ENCODE data around the gene DNAH8. TPM values are rescaled to one million over a fixed set of nuclear protein-coding genes. Genes with fewer than 3 reads are reported as not detected.

DNAH8 gene
- total and polyA plus RNA-seq, 9 donors, result 0.58 to 4.3 (median 1.5) TPM

DNA sequence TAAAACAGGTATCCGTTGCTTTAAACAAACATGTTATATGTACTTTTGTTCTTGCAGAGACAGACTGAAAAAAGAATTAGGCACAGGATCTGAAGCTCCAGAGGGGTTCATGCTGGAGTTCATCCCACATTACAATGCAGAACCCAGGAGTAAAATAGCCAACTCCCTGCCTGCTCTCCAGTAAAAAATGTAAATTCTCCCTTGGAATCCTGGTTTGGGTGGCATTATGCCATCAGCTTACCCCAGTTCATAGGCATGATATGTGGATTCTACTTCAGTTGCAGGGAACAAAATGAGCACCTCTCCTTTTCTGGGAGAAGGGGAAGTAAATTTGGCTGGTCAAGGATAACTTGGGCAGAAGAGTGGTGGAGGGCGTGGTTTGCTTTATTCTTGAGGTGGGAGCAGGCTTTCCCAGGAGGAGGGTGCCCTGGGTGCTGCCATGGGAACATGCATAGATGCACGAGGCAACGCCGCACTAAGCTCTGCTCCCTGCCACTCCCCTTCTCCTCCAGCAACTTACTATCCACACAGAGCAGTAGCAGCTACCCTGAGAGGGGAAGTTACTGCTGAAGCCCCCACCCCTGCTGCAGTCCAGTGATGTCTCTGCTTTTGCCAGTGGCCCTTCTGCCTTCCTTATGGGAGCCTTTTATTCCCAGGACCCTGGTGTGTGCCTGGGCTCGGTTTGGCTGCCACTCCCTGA lies 261.8 kb downstream of the DNAH8 start:
- no peaks in the 10 kb centered on the region for H3K9me3 ChIP-seq (replicated peaks; ENCODE audit: control insufficient read depth, low read depth, low read length)
- H3K27ac ChIP-seq (ENCODE audit: low read length), result no peak overlapping the region
- H3K27me3 ChIP-seq (ENCODE audit: control insufficient read depth, insufficient read depth, low read length), result peaks cover 2% of the 10 kb centered on the region
- H3K4me3 ChIP-seq (ENCODE audit: low read length), result no peak overlapping the region
- no peaks in the 10 kb centered on the region for H3K4me1 ChIP-seq (ENCODE audit: control insufficient read depth, insufficient read depth, low read length)
- no peak for DNase-seq
- no peaks in the 10 kb centered on the region for H3K36me3 ChIP-seq (ENCODE audit: control insufficient read depth, insufficient read depth, low read length)
- WGBS (ENCODE audit: insufficient coverage), result 13% methylated on average over 1 of the region's 6 CpGs

DNA sequence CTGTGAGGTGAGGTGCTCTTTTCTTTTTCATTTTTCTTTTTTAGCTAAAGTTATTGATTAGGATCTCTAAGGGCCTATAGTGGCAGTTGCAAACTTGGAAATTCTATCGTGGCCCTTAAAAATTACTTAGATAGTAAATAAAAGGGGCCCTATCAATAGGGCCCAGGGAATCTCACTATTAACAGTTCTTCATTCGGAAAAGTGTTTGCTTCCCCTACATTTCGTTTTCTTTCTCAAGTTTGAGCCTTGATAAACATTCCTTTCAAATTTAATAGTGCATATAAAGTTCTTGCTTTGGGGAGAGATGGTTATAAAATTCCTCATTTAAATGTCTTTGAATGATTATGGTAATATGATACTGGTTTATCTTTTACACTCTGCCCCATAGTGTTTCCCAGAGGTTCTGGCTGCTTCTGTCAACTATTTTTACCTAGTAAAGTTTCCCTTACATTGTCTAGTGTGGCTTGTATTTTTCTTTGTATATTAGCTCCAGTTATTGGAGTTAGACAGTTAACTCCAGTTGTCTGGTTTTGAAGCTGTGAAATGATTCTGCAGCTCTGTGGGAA lies 263.1 kb downstream of the DNAH8 start:
- WGBS (ENCODE audit: insufficient coverage), result no CpG with 5 or more reads among the region's 3 CpGs
- H3K9me3 ChIP-seq (replicated peaks; ENCODE audit: control insufficient read depth, low read depth, low read length), result no peaks in the 10 kb centered on the region

DNA sequence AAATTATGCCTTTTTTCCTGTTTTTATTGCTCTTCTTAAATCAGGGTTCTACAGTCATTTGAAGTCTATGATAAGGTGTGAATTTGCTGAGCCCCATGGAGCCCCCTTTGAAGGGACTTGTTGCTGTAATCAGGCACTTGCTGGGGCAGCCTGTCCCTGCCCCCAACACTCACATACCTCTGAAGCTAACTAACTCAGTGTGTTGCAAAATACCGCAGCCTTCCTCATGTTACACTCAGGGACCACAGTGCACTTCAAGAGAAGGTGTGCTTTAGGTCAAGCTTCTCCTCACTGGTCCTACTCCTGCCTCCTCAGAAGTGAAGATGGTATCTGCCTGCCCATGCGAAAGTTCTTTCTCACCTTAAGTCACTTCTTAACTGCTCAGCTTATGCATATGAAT lies 267.4 kb downstream of the DNAH8 start:
- Histone ChIP-seq H3K27ac (ENCODE audit: low read length) (no peak overlapping the region), H3K27me3 (ENCODE audit: control insufficient read depth, insufficient read depth, low read length) (peaks cover 7% of the 10 kb centered on the region), H3K36me3 (ENCODE audit: control insufficient read depth, insufficient read depth, low read length) (no peaks in the 10 kb centered on the region), H3K9me3 (replicated peaks; ENCODE audit: control insufficient read depth, low read depth, low read length) (no peaks in the 10 kb centered on the region), H3K4me3 (ENCODE audit: low read length) (no peak overlapping the region), H3K4me1 (ENCODE audit: control insufficient read depth, insufficient read depth, low read length) (no peaks in the 10 kb centered on the region)
- 14% methylated on average over 1 of the region's 2 CpGs for WGBS (ENCODE audit: insufficient coverage)
- no peak for DNase-seq

More for the DNA sequence above, 263.1 kb downstream of the DNAH8 start:
- Histone ChIP-seq H3K4me1 (ENCODE audit: control insufficient read depth, insufficient read depth, low read length) (no peaks in the 10 kb centered on the region), H3K27ac (ENCODE audit: low read length) (no peak overlapping the region), H3K27me3 (ENCODE audit: control insufficient read depth, insufficient read depth, low read length) (peaks cover 4% of the 10 kb centered on the region), H3K36me3 (ENCODE audit: control insufficient read depth, insufficient read depth, low read length) (no peaks in the 10 kb centered on the region), H3K4me3 (ENCODE audit: low read length) (no peak overlapping the region)
- DNase-seq, result no peak

DNA sequence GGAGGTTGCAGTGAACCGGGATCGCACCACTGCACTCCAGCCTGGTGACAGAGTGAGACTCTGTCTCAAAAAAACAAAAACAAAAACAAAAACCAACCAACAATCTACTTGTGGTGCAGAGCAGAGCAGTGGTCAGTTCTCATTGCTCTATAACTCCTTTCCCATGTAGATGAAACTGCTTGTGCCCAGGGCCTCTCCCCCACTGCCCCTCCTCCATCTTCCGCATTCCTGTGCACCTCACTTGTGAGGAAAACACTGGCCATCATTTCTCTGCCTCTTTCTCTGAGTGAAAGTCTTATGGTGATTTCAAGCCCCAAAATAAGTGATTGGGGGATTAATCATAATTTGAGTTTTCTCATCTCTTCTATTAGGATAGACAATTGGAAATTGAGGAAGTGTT lies 269.6 kb downstream of the DNAH8 start:
- Histone ChIP-seq H3K9me3 (replicated peaks; ENCODE audit: control insufficient read depth, low read depth, low read length) (no peaks in the 10 kb centered on the region), H3K36me3 (ENCODE audit: control insufficient read depth, insufficient read depth, low read length) (no peaks in the 10 kb centered on the region), H3K4me3 (ENCODE audit: low read length) (no peak overlapping the region), H3K4me1 (ENCODE audit: control insufficient read depth, insufficient read depth, low read length) (no peaks in the 10 kb centered on the region), H3K27me3 (ENCODE audit: control insufficient read depth, insufficient read depth, low read length) (peaks cover 8% of the 10 kb centered on the region), H3K27ac (ENCODE audit: low read length) (no peak overlapping the region)
- WGBS (ENCODE audit: insufficient coverage), result no CpG with 5 or more reads among the region's 3 CpGs
- DNase-seq, result no peak

DNA sequence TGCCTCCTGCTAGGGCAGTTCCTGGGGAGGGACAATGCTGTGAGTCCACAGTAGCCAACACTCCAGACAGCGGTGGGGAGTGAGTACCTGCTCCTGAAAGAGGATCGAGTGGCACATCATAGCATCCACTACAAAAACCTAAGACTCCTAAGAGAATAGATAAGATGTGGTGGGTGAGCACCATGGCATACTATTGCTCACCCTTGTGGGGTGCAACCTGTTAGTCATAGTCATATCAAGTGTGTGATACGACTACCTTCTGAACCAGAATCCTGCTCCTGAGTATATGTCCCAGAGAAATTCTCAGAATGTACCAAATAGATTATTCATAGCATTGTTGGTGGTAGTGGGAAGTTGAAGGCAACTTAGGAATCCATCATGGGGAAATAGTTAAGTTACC lies 270.7 kb downstream of the DNAH8 start:
- no peaks in the 10 kb centered on the region for H3K9me3 ChIP-seq (replicated peaks; ENCODE audit: control insufficient read depth, low read depth, low read length)
- no CpG with 5 or more reads among the region's 3 CpGs for WGBS (ENCODE audit: insufficient coverage)
- no peak overlapping the region for H3K4me3 ChIP-seq (ENCODE audit: low read length)
- H3K36me3 ChIP-seq (ENCODE audit: control insufficient read depth, insufficient read depth, low read length), result no peaks in the 10 kb centered on the region
- no peak for DNase-seq
- H3K27ac ChIP-seq (ENCODE audit: low read length), result no peak overlapping the region
- H3K4me1 ChIP-seq (ENCODE audit: control insufficient read depth, insufficient read depth, low read length), result no peaks in the 10 kb centered on the region
- peaks cover 8% of the 10 kb centered on the region for H3K27me3 ChIP-seq (ENCODE audit: control insufficient read depth, insufficient read depth, low read length)

DNA sequence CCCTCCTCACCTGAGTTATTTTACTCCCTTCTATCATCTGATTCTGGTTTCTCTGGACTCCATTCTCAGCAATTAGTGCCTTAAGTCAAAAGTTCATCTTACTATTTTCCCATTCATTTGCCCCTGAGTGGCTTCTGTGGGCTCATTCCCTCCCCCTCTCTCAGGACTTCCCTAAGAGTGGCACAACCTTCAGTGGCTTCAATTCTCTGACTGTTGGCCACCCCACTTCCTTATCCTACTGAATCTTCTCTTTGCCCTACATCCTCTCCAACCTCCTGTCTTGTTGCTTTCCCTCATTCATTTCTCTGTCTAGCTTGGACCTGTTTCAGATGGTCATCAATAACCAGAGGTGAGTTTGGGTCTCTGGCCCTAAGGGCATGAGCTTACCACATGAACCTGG lies 272.4 kb downstream of the DNAH8 start:
- peaks cover 6% of the 10 kb centered on the region for H3K27me3 ChIP-seq (ENCODE audit: control insufficient read depth, insufficient read depth, low read length)
- no peak for DNase-seq
- no peaks in the 10 kb centered on the region for H3K9me3 ChIP-seq (replicated peaks; ENCODE audit: control insufficient read depth, low read depth, low read length)
- no peaks in the 10 kb centered on the region for H3K4me1 ChIP-seq (ENCODE audit: control insufficient read depth, insufficient read depth, low read length)
- H3K27ac ChIP-seq (ENCODE audit: low read length), result no peak overlapping the region
- H3K36me3 ChIP-seq (ENCODE audit: control insufficient read depth, insufficient read depth, low read length), result no peaks in the 10 kb centered on the region
- H3K4me3 ChIP-seq (ENCODE audit: low read length), result no peak overlapping the region

DNA sequence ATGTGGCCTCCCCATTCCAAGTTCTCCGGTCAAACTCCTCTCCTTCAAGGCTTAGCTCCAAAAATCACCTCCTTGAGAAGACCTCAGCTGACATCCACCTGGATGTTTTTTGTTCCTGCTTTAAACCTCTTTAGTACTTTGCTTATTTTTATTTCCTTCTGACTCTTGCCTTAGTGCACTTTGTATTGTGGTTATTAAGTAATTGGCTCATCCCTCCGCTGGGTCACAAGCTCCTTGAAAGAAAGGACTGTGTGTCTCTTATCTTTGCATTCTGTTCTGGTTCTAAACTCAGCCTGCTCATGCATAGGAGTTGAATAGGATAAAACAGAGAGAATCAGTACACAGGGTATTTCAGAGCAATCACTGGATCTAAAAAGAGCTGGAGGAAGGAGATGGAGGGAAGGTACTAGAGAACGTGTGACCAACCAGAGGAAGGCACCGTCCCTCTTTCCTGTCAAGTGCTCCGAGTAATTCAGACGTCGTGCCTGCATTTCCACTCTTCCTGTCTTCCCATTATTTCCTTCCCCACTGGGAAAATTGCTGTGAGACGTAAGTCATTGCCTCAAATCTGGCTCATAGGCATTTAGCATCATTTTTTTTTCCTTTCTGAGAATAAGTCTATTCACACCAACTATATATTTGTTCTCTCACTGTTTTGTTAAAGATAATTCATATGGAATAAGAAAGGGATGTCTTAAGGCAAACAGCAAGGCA lies 273.8 kb downstream of the DNAH8 start:
- no peak overlapping the region for H3K27ac ChIP-seq (ENCODE audit: low read length)
- no peaks in the 10 kb centered on the region for H3K4me1 ChIP-seq (ENCODE audit: control insufficient read depth, insufficient read depth, low read length)
- H3K27me3 ChIP-seq (ENCODE audit: control insufficient read depth, insufficient read depth, low read length), result peaks cover 6% of the 10 kb centered on the region
- no peak overlapping the region for H3K4me3 ChIP-seq (ENCODE audit: low read length)
- H3K9me3 ChIP-seq (replicated peaks; ENCODE audit: control insufficient read depth, low read depth, low read length), result no peaks in the 10 kb centered on the region
- no peak for DNase-seq
- WGBS (ENCODE audit: insufficient coverage), result 31% methylated on average over 5 of the region's 8 CpGs
- H3K36me3 ChIP-seq (ENCODE audit: control insufficient read depth, insufficient read depth, low read length), result no peaks in the 10 kb centered on the region

DNA sequence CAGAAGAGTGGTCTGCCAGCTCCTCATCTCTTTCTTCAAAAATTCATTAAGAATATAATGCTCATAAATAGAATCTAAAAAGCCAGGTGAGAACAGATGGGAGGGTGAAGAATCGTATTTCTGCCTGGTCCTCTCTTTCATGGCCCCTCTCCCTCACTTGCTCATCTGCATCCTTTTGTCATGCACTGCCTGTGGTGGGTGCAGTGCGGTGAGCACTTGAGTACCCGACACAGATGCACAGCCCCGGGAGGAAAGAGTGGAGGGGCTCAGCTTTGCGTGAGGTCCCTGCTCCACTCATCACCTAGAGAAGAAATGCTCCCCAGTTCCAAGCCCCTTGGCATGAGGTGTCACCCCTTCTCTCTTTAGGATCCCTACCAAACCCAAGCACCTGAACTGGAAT lies 275.4 kb downstream of the DNAH8 start:
- no peak overlapping the region for H3K4me3 ChIP-seq (ENCODE audit: low read length)
- no peak overlapping the region for H3K27ac ChIP-seq (ENCODE audit: low read length)
- H3K27me3 ChIP-seq (ENCODE audit: control insufficient read depth, insufficient read depth, low read length), result peaks cover 6% of the 10 kb centered on the region
- no peaks in the 10 kb centered on the region for H3K36me3 ChIP-seq (ENCODE audit: control insufficient read depth, insufficient read depth, low read length)
- WGBS (ENCODE audit: insufficient coverage), result 57% methylated on average over 1 of the region's 5 CpGs
- no peaks in the 10 kb centered on the region for H3K9me3 ChIP-seq (replicated peaks; ENCODE audit: control insufficient read depth, low read depth, low read length)
- no peak for DNase-seq
- H3K4me1 ChIP-seq (ENCODE audit: control insufficient read depth, insufficient read depth, low read length), result no peaks in the 10 kb centered on the region

DNA sequence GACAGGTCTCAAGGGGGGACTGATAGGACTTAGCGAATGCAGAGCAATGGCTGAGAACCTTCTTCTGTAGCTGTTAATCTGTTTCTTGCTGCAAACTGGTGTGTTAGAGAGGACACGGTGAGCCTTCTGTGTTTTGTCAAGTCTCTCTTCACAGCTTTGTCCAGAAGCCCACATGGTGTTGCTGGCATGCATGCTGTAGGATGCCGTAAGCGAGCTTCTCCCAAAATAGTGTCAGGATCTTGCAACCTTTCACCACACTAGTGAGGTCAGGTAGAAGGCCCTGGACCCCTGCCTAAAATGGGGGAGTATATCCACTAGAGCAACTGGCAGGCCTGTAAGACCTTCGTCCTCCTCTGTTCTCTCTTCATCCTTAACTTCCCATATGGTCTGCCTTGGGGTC lies 281.6 kb downstream of the DNAH8 start:
- H3K4me3 ChIP-seq (ENCODE audit: low read length), result no peak overlapping the region
- DNase-seq, result no peak

DNA sequence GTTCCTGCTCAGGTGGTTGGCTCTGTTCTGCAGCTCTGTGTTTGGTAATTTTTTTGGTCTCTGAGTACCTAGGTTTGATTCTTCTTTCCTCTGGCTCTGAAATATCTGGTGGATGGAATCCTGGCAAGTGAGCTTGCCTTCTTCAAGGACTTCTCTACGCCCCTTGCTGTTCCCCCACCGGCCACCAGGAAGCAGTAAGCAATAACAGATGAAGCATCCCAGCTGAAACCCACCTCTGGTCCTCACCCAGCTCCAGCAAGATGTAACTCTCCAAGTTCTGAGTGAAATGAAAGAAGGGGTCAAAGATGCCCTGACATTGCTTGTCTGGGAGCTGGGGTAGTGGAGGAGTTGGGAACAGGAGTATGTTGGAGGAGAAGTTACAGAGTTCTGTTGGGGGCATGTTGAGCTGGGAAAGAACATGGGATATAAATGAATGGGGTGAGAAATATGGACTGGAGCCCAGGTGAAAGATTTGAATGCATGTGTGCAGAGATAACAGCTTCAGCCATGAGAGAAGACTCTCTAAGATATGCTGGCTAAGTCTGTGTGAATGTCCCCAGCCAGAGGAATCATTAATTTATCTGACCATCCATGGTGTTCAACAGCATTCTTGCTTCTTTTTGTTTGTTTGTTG lies 282.1 kb downstream of the DNAH8 start:
- H3K27me3 ChIP-seq (ENCODE audit: control insufficient read depth, insufficient read depth, low read length), result peaks cover 7% of the 10 kb centered on the region
- H3K36me3 ChIP-seq (ENCODE audit: control insufficient read depth, insufficient read depth, low read length), result no peaks in the 10 kb centered on the region
- no peaks in the 10 kb centered on the region for H3K9me3 ChIP-seq (replicated peaks; ENCODE audit: control insufficient read depth, low read depth, low read length)
- no CpG with 5 or more reads among the region's 2 CpGs for WGBS (ENCODE audit: insufficient coverage)
- no peak overlapping the region for H3K4me3 ChIP-seq (ENCODE audit: low read length)
- peak; percentile 9 for DNase-seq
- no peak overlapping the region for H3K27ac ChIP-seq (ENCODE audit: low read length)
- no peaks in the 10 kb centered on the region for H3K4me1 ChIP-seq (ENCODE audit: control insufficient read depth, insufficient read depth, low read length)

More for the DNA sequence above, 281.6 kb downstream of the DNAH8 start:
- 78% methylated on average over 4 of the region's 5 CpGs for WGBS (ENCODE audit: insufficient coverage)
- Histone ChIP-seq H3K4me1 (ENCODE audit: control insufficient read depth, insufficient read depth, low read length) (no peaks in the 10 kb centered on the region), H3K36me3 (ENCODE audit: control insufficient read depth, insufficient read depth, low read length) (no peaks in the 10 kb centered on the region), H3K27ac (ENCODE audit: low read length) (no peak overlapping the region), H3K9me3 (replicated peaks; ENCODE audit: control insufficient read depth, low read depth, low read length) (no peaks in the 10 kb centered on the region), H3K27me3 (ENCODE audit: control insufficient read depth, insufficient read depth, low read length) (peaks cover 7% of the 10 kb centered on the region)
